Gastrocnemius medialis (tissue), 4 donors: ENCODE data around the gene NUDT17. TPM values are rescaled to one million over a fixed set of nuclear protein-coding genes. Genes with fewer than 3 reads are reported as not detected.

Source experiments
- ATAC-seq, 2 donors: fragments of 150-250 bp; one replicate each; pipeline ENCODE4 v1.9.1; 2016
- DNase-seq, 2 donors: peaks; one replicate each; pipeline ENCODE4 v3.0.0-alpha.2; 2019
- H3K27ac ChIP-seq, 4 donors: fragments of 200-600 bp; sonication (generic); 1 replicate in 1 of 4; 2 replicates in 3 of 4; pipeline ENCODE4 v1.5.1; 2016 to 2018; ENCODE audit warnings: mild to moderate bottlenecking in 2 of 4, moderate library complexity in 1 of 4
- H3K27me3 ChIP-seq, 3 donors: fragments of 200-600 bp; sonication (generic) in 2 of 3; 1 replicate in 1 of 3; 2 replicates in 2 of 3; pipeline versions ENCODE4 v1.5.1 to v1.6.0; 2016 to 2019; ENCODE audit warnings: mild to moderate bottlenecking in 1 of 3, moderate library complexity in 1 of 3
- H3K36me3 ChIP-seq, 2 donors: fragments of 200-600 bp; sonication (generic) in 1 of 2; one replicate each; pipeline ENCODE4 v1.5.1; 2017 to 2018
- H3K4me1 ChIP-seq, 2 donors: fragments of 200-600 bp; sonication (generic) in 1 of 2; one replicate each; pipeline ENCODE4 v1.5.1; 2016 to 2017; ENCODE audit warnings: mild to moderate bottlenecking in 2 of 2
- H3K4me3 ChIP-seq, 4 donors: fragments of 200-600 bp; sonication (generic) in 3 of 4; 1 replicate in 1 of 4; 2 replicates in 3 of 4; pipeline ENCODE4 v1.5.1; 2016 to 2019; ENCODE audit warnings: mild to moderate bottlenecking in 2 of 4
- H3K9me3 ChIP-seq, 3 donors: fragments of 200-600 bp; sonication (generic) in 2 of 3; 1 replicate in 1 of 3; 2 replicates in 2 of 3; pipeline ENCODE4 v1.5.1; 2016 to 2019
- CTCF ChIP-seq, 5 experiments: fragments of 450-650 bp in 3 of 5; fragments of 200-600 bp in 2 of 5; sonication (generic) in 2 of 5; IDR thresholded peaks in 4 of 5; conservative IDR thresholded peaks in 1 of 5; 1 replicate in 4 of 5; 2 replicates in 1 of 5; pipeline ENCODE4 v1.5.1; 2016 to 2019; ENCODE audit warnings: antibody characterized with exemption in 5 of 5, mild to moderate bottlenecking in 3 of 5, moderate library complexity in 3 of 5
- POLR2A ChIP-seq, 2 donors: fragments of 450-650 bp; IDR thresholded peaks; one replicate each; pipeline ENCODE4 v1.6.1; 2017; ENCODE audit warnings: antibody characterized with exemption in 2 of 2, mild to moderate bottlenecking in 2 of 2, moderate library complexity in 2 of 2
- in situ Hi-C, 4 donors: fragments of 200-750 bp; cut with MboI; loops; one replicate each; pipeline versions ENCODE4 v1.15.0 to v1.8.0; 2017; ENCODE audit warnings: low sequenced_read_pairs in 4 of 4
- intact Hi-C: fragments of 100-400 bp; cut with DNase I; formaldehyde crosslinking; loops from one replicate; pipeline ENCODE4 v1.15.1; 2023; ENCODE audit warnings: low total_unique reads
- total RNA-seq, 4 donors: library from RNA; depleted of rRNA; stranded (reverse); fragments of >200 nt; gene quantifications; one replicate each; pipeline versions ENCODE4 v1.1.0 to v1.2.3, GENCODE V29; 2016

The NUDT17 gene
- total RNA-seq, 4 donors from 2014 or later: 0.46 to 2.2 (median 0.51) TPM; not detected in 1

- peak overlapping the region in 1 of 4 donors; percentile 87 for H3K4me3 ChIP-seq
- intact Hi-C loops: loop anchor here (5.0 kb wide), 1 partner anchor 60 kb away; the partner anchor contains the start of gene PEX11B
- ATAC-seq: no peak
These were observed 11.7 kb downstream of the NUDT17 start for GRCh38 chr1:145857170-145857569.

GRCh38 chr1:145858238-145858900 is 12.9 kb downstream of the NUDT17 start:
- Histone ChIP-seq H3K27me3 (no peaks in the 10 kb centered on the region), H3K4me3 (peak overlapping the region; percentile 74 to 96 (median 82)), H3K4me1 (peaks cover 19 to 21% of the 10 kb centered on the region in 2 donors), H3K27ac (peak overlapping the region; percentile 90 to 96 (median 92)), H3K9me3 (no peaks in the 10 kb centered on the region), H3K36me3 (peaks cover 0 to 35% of the 10 kb centered on the region in 2 donors)
- ATAC-seq (no peak), DNase-seq (peak in 1 of 2 donors; percentile 46)
- in situ Hi-C loops (no loop called here), intact Hi-C loops (loop anchor here (2.0 to 5.0 kb wide), 2 partner anchors 59 to 68 kb away; partner anchors contain the start of genes PEX11B and RBM8A)
- TF ChIP-seq POLR2A (IDR thresholded peaks at IDR 0.05): no peak
- no peak for TF ChIP-seq CTCF (IDR thresholded peaks at IDR 0.05 in 4 of 5, conservative IDR thresholded peaks at IDR 0.05 in 1 of 5)

More at GRCh38 chr1:145857170-145857569, 11.7 kb downstream of the NUDT17 start:
- Histone ChIP-seq H3K9me3 (no peaks in the 10 kb centered on the region), H3K27ac (peak overlapping the region in 2 of 4 donors; percentile 90 to 96), H3K27me3 (no peaks in the 10 kb centered on the region), H3K36me3 (peaks cover 0 to 47% of the 10 kb centered on the region in 2 donors), H3K4me1 (peaks cover 19 to 21% of the 10 kb centered on the region in 2 donors)
- peak in 1 of 2 donors; percentile 41 for TF ChIP-seq POLR2A (IDR thresholded peaks at IDR 0.05)
- no peak for TF ChIP-seq CTCF (IDR thresholded peaks at IDR 0.05 in 4 of 5, conservative IDR thresholded peaks at IDR 0.05 in 1 of 5)
- DNase-seq: no peak
- in situ Hi-C loops: no loop called here

- Histone ChIP-seq H3K27ac (peak within 1 kb of the TSS; percentile 90 to 96 (median 92)), H3K36me3 (peaks cover 0 to 28% of the 10 kb centered on the region in 2 donors), H3K4me1 (peaks cover 19 to 21% of the 10 kb centered on the region in 2 donors), H3K27me3 (no peaks in the 10 kb centered on the region), H3K4me3 (peak within 1 kb of the TSS; percentile 74 to 96 (median 82)), H3K9me3 (no peaks in the 10 kb centered on the region)
- peak; percentile 82 to 83 for ATAC-seq
- intact Hi-C loops (loop anchor here (2.0 to 5.0 kb wide), 2 partner anchors 58 to 68 kb away; partner anchors contain the start of genes PEX11B and RBM8A), in situ Hi-C loops (no loop called here)
- peak; percentile 95 for DNase-seq
- peak; percentile 85 to 89 for TF ChIP-seq POLR2A (IDR thresholded peaks at IDR 0.05)
- TF ChIP-seq CTCF (IDR thresholded peaks at IDR 0.05 in 4 of 5, conservative IDR thresholded peaks at IDR 0.05 in 1 of 5): no peak
These were observed 13.6 kb downstream of the NUDT17 start, which contains the start of gene PIAS3 for GRCh38 chr1:145858901-145859490. Gene PIAS3, minus strand, starts transcription at chr1:145859081. Its CDS starts 91 bp downstream, at chr1:145858990.

- H3K4me1 ChIP-seq: peaks cover 19 to 21% of the 10 kb centered on the region in 2 donors
- TF ChIP-seq CTCF (IDR thresholded peaks at IDR 0.05 in 4 of 5, conservative IDR thresholded peaks at IDR 0.05 in 1 of 5): peak in 1 of 5 experiments; percentile 13
- TF ChIP-seq POLR2A (IDR thresholded peaks at IDR 0.05): peak; percentile 88 to 89
- H3K27ac ChIP-seq: peak overlapping the region; percentile 90 to 96 (median 92)
- H3K27me3 ChIP-seq: no peaks in the 10 kb centered on the region
- in situ Hi-C loops (no loop called here), intact Hi-C loops (loop anchor here (2.0 to 5.0 kb wide), 2 partner anchors 58 to 67 kb away; partner anchors contain the start of genes PEX11B and RBM8A)
- peaks cover 0 to 23% of the 10 kb centered on the region in 2 donors for H3K36me3 ChIP-seq
- H3K4me3 ChIP-seq: peak overlapping the region; percentile 74 to 96 (median 82)
- ATAC-seq: peak; percentile 80 to 81
- no peaks in the 10 kb centered on the region for H3K9me3 ChIP-seq
- DNase-seq: peak; percentile 79 to 90
These were observed 14.1 kb downstream of the NUDT17 start for GRCh38 chr1:145859491-145860023.
